Ovary (tissue), 9 donors: ENCODE measurements around the gene UGP2. TPM values are rescaled to one million over a fixed set of nuclear protein-coding genes. Genes with fewer than 3 reads are reported as not detected.
"Not testable (repeated sequence)": the region's sequence is repeated elsewhere in the genome, so short reads cannot be mapped to it uniquely, and the experiment has no call there.

ENCODE experiments used
- DNase-seq, 5 donors: peaks; one replicate each; pipeline ENCODE4 v3.0.0-alpha.2; 2019 to 2020
- H3K27ac ChIP-seq, 2 donors: fragments of 200-600 bp; one replicate each; pipeline versions ENCODE4 v1.5.1 to v1.8.0; 2019 to 2022
- H3K27me3 ChIP-seq: fragments of 200-600 bp; one replicate; pipeline ENCODE4 v1.8.0; 2022
- H3K36me3 ChIP-seq: fragments of 200-600 bp; sonication (generic); one replicate; pipeline ENCODE4 v1.5.1; 2019
- H3K4me1 ChIP-seq: one replicate; pipeline ENCODE4 v1.8.1; 2013; ENCODE audit warnings: mild to moderate bottlenecking, moderate library complexity; ENCODE audit not compliant: insufficient read depth
- H3K4me3 ChIP-seq: fragments of 200-600 bp; sonication (generic); one replicate; pipeline ENCODE4 v1.5.1; 2017
- H3K9me3 ChIP-seq, 2 donors: fragments of 200-600 bp in 1 of 2; sonication (generic) in 1 of 2; one replicate each; pipeline versions ENCODE4 v1.5.1 to v1.8.1; 2013 to 2019; ENCODE audit warnings: mild to moderate bottlenecking in 1 of 2, moderate library complexity in 1 of 2
- CTCF ChIP-seq, 3 donors: fragments of 450-650 bp in 2 of 3; fragments of 200-600 bp in 1 of 3; IDR thresholded peaks; one replicate each; pipeline versions ENCODE4 v1.5.1 to v1.8.0; 2016 to 2022; ENCODE audit warnings: antibody characterized with exemption in 3 of 3, mild to moderate bottlenecking in 1 of 3
- EP300 ChIP-seq: sonication (generic); formaldehyde crosslinking; IDR thresholded peaks from one replicate; pipeline ENCODE4 v1.6.1; 2017; ENCODE audit warnings: antibody characterized with exemption
- POLR2A ChIP-seq: fragments of 450-650 bp; IDR thresholded peaks from one replicate; pipeline ENCODE4 v1.6.1; 2017; ENCODE audit warnings: antibody characterized with exemption, mild to moderate bottlenecking, moderate library complexity
- WGBS, 3 donors: extraction: QIAGEN DNeasy Blood & Tissue Kit in 1 of 3; methylation state at CpG; one replicate each; pipeline versions ENCODE4 v1.1.5 to v1.1.7; 2013 to 2017; 5-methylcytosine and 5-hydroxymethylcytosine counted together
- intact Hi-C, 4 donors: fragments of 100-400 bp; cut with DNase I; formaldehyde crosslinking; loops; one replicate each; pipeline versions ENCODE4 v1.11.0 to v1.15.1; 2022 to 2023
- polyA plus RNA-seq, 2 donors: library from polyadenylated mRNA; stranded (reverse); fragments of 200-250 nt in 1 of 2; fragments of 350-450 nt in 1 of 2; fragmentation: Illumina TruSeq in 1 of 2; extraction: RNeasy Lipid Tissue Mini Kit (QIAGEN cat#74804) in 1 of 2; gene quantifications; one replicate each; pipeline ENCODE4 v1.2.3, GENCODE V29; 2013 to 2014
- total RNA-seq, 7 donors: library from RNA; depleted of rRNA in 2 of 7; stranded (reverse); fragments of >200 nt in 2 of 7; fragmentation: NEBNext Ultra II Directional in 3 of 7; extraction: Animal tissue kit (Norgen Biotek cat#: 25700) in 3 of 7; gene quantifications; one replicate each; pipeline versions ENCODE4 v1.1.0 to v1.2.4, GENCODE V29; 2016 to 2023
- donor health status: DM: no; HTN: no; CAD: no; lungs with moderate emphysema.
- donor health status: DM: no; HTN: no; CAD: no.
- donor health status: Bipolar disorder and iron deficiency.
- donor health status: DM: yes; HTN: yes; CAD: no.
- donor health status: DM: no; HTN: no; CAD: no.
- donor health status: DM: yes; HTN: yes; CAD: no.

Gene UGP2
- total and polyA plus RNA-seq, 9 donors: 63.7 to 129 (median 85.1) TPM

DNA sequence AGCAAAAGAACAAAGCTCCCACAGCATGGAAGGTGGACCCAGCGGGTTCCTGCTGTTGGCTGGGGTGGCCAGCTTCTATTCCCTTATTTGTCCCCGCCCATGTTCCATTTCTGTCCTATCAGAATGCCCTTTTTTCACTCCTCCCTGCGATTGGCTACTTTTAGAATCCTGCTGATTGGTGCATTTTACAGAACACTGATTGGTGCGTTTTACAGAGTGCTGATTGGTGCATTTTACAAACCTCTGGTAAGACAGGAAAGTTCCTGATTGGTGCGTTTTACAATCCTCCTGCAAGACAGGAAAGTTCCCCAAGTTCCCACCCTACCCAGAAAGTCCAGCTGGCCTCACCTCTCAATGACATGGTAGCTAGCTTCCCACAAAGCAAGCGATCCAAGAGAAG is 40.2 kb upstream of the UGP2 start:
- Histone ChIP-seq H3K27ac (no peak overlapping the region), H3K4me1 (no peaks in the 10 kb centered on the region), H3K4me3 (no peak overlapping the region), H3K36me3 (no peaks in the 10 kb centered on the region), H3K9me3 (no peaks in the 10 kb centered on the region), H3K27me3 (no peaks in the 10 kb centered on the region)
- WGBS, 3 donors: 95 to 97% (median 96%) methylated on average over 6 of the region's 6 CpGs
- intact Hi-C loops: no loop called here
- no peak for DNase-seq
- TF ChIP-seq CTCF (IDR thresholded peaks at IDR 0.05) (no peak), POLR2A (no peak), EP300 (no peak)

GRCh38 chr2:63805412-63805811 is 36.3 kb upstream of the UGP2 start:
- H3K27ac ChIP-seq: no peak overlapping the region
- H3K4me1 ChIP-seq: no peaks in the 10 kb centered on the region
- H3K36me3 ChIP-seq: no peaks in the 10 kb centered on the region
- TF ChIP-seq CTCF (IDR thresholded peaks at IDR 0.05) (no peak), POLR2A (no peak), EP300 (no peak)
- H3K27me3 ChIP-seq: no peaks in the 10 kb centered on the region
- DNase-seq: no peak
- intact Hi-C loops: no loop called here
- H3K9me3 ChIP-seq: no peaks in the 10 kb centered on the region
- no peak overlapping the region for H3K4me3 ChIP-seq

DNA sequence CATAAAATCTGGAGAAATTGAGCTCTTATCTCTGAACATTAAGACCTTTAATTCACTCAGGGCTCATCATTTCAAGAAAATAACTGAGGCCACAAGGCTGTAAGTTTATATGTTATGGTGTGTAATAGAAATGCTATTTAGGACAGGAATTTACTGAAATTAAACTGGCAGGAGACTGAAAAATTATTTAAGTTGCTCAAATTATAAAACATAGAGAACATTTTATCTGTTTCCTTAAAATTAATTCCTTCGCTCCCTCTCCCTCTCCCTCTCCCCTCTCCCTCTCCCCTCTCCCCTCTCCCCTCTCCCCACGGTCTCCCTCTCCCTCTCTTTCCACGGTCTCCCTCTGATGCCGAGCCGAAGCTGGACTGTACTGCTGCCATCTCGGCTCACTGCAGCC is 33.7 kb upstream of the UGP2 start:
- WGBS, 3 donors: 89 to 92% (median 91%) methylated on average over 1 to 6 of the region's 6 CpGs
- intact Hi-C loops, H3K27me3 ChIP-seq, H3K4me3 ChIP-seq, H3K36me3 ChIP-seq, H3K9me3 ChIP-seq, H3K4me1 ChIP-seq, DNase-seq, H3K27ac ChIP-seq: not testable (repeated sequence)

GRCh38 chr2:63808911-63809310 is 32.8 kb upstream of the UGP2 start:
- H3K27ac ChIP-seq, H3K27me3 ChIP-seq, H3K4me3 ChIP-seq, H3K4me1 ChIP-seq, H3K36me3 ChIP-seq, intact Hi-C loops, DNase-seq, H3K9me3 ChIP-seq: not testable (repeated sequence)
- WGBS, 3 donors: 91 to 94% (median 92%) methylated on average over 25 to 29 of the region's 29 CpGs

DNA sequence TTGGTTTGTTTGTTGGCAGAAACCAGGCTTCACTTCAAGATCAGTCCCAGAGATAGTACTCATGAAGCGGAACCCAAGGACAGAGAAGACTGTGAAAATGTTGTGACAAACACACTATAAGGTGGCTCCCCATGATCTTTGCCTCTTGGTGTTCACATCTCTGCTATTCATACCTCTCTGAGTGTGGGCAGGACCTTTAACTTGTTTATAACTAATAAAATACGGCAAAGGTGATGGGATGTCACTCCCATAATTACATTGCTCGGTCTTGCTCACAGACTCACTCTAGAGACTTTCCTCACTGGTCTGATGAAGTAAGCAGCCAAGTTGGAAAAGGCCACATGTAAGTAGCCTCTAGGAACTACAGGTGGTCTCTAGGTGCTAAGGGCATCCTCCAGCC is 30.6 kb upstream of the UGP2 start:
- Histone ChIP-seq H3K27ac (no peak overlapping the region), H3K4me3 (no peak overlapping the region), H3K36me3 (no peaks in the 10 kb centered on the region), H3K4me1 (no peaks in the 10 kb centered on the region), H3K9me3 (no peaks in the 10 kb centered on the region), H3K27me3 (no peaks in the 10 kb centered on the region)
- WGBS, 3 donors: 95 to 97% (median 96%) methylated on average over 3 of the region's 3 CpGs
- DNase-seq: no peak
- no peak for TF ChIP-seq POLR2A
- no peak for TF ChIP-seq CTCF (IDR thresholded peaks at IDR 0.05)
- TF ChIP-seq EP300: no peak
- intact Hi-C loops: no loop called here

DNA sequence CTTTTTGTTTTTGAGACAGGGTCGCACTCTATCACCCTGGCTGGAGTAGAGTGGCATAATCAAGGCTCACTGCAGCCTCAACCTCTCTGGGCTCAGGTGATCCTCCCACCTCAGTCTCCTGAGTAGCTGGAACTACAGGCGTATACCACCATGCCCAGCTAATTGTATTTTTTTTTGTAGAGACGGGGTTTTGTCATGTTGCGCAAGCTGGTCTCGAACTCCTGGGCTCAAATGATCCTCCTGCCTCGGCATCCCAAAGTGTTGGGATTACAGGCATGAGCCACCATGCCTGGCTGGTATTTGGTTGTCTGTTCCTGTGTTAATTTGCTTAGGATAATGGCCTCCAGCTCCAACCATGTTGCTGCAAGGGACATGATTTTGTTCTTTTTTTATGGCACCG is 29.8 kb upstream of the UGP2 start:
- H3K36me3 ChIP-seq, H3K27me3 ChIP-seq, H3K4me1 ChIP-seq, DNase-seq, H3K4me3 ChIP-seq, intact Hi-C loops, H3K27ac ChIP-seq, H3K9me3 ChIP-seq: not testable (repeated sequence)
- 96 to 97% (median 97%) methylated on average over 7 of the region's 7 CpGs for WGBS, 3 donors
